SK-N-MC (cell line): ENCODE data around the gene KYNU.
"Not testable (repeated sequence)": the region's sequence is repeated elsewhere in the genome, so short reads cannot be mapped to it uniquely, and the experiment has no call there.

Experiments used
- EZH2 ChIP-seq: fragments of 200-600 bp; sonication (generic); IDR thresholded peaks from one replicate; pipeline ENCODE4 v1.6.1; 2017; ENCODE audit warnings: antibody characterized with exemption
- FOXP2 ChIP-seq: optimal IDR thresholded peaks from 2 replicates; pipeline ENCODE3; 2011; ENCODE audit warnings: mild to moderate bottlenecking, moderate library complexity; ENCODE audit not compliant: insufficient read depth; ENCODE audit errors: extremely low read length, control extremely low read depth
- POLR2AphosphoS5 ChIP-seq: IDR thresholded peaks from 2 replicates; pipeline ENCODE4 v1.6.1; 2012; ENCODE audit warnings: mild to moderate bottlenecking, low read depth, low read length, borderline replicate concordance

DNA sequence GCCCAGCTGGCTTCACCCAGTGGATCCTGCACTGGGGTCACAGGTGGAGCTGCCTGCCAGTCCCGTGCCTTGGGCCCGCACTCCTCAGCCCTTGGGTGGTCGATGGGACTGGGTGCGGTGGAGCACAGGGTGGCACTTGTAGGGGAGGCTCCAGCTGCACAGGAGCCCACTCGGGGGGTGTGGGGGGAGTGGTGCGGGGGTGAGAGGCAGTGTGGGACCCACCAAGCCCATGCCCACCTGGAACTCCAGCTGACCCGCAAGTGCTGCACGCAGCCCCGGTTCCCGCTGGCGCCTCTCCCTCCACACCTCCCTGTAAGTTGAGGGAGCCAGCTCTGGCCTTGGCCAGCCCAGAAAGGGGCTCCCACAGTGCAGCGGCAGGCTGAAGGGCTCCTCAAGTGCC lies 212.1 kb downstream of the KYNU start:
- TF ChIP-seq POLR2AphosphoS5, FOXP2, EZH2: not testable (repeated sequence)
